Liver (tissue), 3 donors: ENCODE measurements around the gene SYCP2L.

ENCODE experiments used
- EGR1 ChIP-seq, 2 donors: IDR thresholded peaks; 2 replicates each; pipeline ENCODE4 v1.6.1; 2016 to 2018; ENCODE audit warnings: antibody characterized with exemption in 2 of 2, low read depth in 2 of 2
- FOXA1 ChIP-seq: IDR thresholded peaks from 2 replicates; pipeline ENCODE4 v1.6.1; 2016; ENCODE audit warnings: antibody characterized with exemption
- GABPA ChIP-seq, 2 donors: IDR thresholded peaks in 1 of 2; conservative IDR thresholded peaks in 1 of 2; 2 replicates each; pipeline ENCODE4 v1.6.1; 2016; ENCODE audit warnings: antibody characterized with exemption in 2 of 2, mild to moderate bottlenecking in 1 of 2, moderate library complexity in 1 of 2
- HNF4A ChIP-seq, 2 donors: conservative IDR thresholded peaks; 2 replicates each; pipeline ENCODE4 v1.6.1; 2016; ENCODE audit warnings: antibody characterized with exemption in 2 of 2, mild to moderate bottlenecking in 2 of 2
- JUND ChIP-seq, 2 donors: IDR thresholded peaks; 2 replicates each; pipeline ENCODE4 v1.6.1; 2016; ENCODE audit warnings: antibody characterized with exemption in 2 of 2
- RAD21 ChIP-seq, 2 donors: IDR thresholded peaks; 2 replicates each; pipeline ENCODE4 v1.6.1; 2016; ENCODE audit warnings: antibody characterized with exemption in 2 of 2, mild to moderate bottlenecking in 2 of 2
- YY1 ChIP-seq: IDR thresholded peaks from 2 replicates; pipeline ENCODE4 v1.6.1; 2016; ENCODE audit warnings: antibody characterized with exemption, mild to moderate bottlenecking
- TF ChIP-seq, protein P1 (sequence below): IDR thresholded peaks from 2 replicates; pipeline ENCODE4 v1.6.1; 2016; ENCODE audit warnings: antibody characterized with exemption
- TF ChIP-seq, protein P2 (sequence below): IDR thresholded peaks from 2 replicates; pipeline ENCODE4 v1.6.1; 2016; ENCODE audit warnings: antibody characterized with exemption, mild to moderate bottlenecking
- TF ChIP-seq, protein P3 (sequence below): fragments of 150-350 bp; IDR thresholded peaks from 2 replicates; pipeline ENCODE4 v1.5.1; 2017; ENCODE audit warnings: improper control_type of control experiment, low read depth, low read length; ENCODE audit not compliant: missing input control
- TF ChIP-seq, protein P4 (sequence below): IDR thresholded peaks from 2 replicates; pipeline ENCODE4 v1.6.1; 2016; ENCODE audit warnings: antibody characterized with exemption
- donor health status: healthy.
- donor health status: healthy.

DNA sequence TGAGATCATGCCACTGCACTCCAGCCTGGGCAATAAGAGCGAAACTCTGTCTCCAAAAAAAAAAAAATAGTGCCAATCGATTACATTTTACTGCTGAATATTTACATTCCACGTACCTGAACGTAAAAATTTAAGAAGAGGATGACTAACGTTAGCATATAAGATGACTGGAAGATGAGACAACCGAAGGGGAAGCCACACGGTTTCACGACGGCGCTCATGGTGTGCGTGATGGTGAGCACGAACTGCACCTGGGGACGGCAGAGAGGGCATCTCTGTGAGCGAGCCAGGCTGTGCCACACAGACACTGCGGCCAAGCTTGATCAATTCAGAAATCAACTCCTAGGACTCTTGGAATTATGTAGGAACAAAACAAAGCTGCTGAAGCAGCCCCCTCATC is 102.7 kb downstream of the SYCP2L start:
- TF ChIP-seq, protein P1, sequence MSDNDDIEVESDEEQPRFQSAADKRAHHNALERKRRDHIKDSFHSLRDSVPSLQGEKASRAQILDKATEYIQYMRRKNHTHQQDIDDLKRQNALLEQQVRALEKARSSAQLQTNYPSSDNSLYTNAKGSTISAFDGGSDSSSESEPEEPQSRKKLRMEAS = no peak
- TF ChIP-seq YY1 (no peak), FOXA1 (no peak), RAD21 (IDR thresholded peaks at IDR 0.05) (no peak), EGR1 (IDR thresholded peaks at IDR 0.05; ENCODE audit: low read depth in 2 of 2) (no peak), HNF4A (conservative IDR thresholded peaks at IDR 0.05) (no peak), GABPA (IDR thresholded peaks at IDR 0.05 in 1 of 2, conservative IDR thresholded peaks at IDR 0.05 in 1 of 2) (no peak), JUND (IDR thresholded peaks at IDR 0.05) (no peak)
- TF ChIP-seq, protein P2, sequence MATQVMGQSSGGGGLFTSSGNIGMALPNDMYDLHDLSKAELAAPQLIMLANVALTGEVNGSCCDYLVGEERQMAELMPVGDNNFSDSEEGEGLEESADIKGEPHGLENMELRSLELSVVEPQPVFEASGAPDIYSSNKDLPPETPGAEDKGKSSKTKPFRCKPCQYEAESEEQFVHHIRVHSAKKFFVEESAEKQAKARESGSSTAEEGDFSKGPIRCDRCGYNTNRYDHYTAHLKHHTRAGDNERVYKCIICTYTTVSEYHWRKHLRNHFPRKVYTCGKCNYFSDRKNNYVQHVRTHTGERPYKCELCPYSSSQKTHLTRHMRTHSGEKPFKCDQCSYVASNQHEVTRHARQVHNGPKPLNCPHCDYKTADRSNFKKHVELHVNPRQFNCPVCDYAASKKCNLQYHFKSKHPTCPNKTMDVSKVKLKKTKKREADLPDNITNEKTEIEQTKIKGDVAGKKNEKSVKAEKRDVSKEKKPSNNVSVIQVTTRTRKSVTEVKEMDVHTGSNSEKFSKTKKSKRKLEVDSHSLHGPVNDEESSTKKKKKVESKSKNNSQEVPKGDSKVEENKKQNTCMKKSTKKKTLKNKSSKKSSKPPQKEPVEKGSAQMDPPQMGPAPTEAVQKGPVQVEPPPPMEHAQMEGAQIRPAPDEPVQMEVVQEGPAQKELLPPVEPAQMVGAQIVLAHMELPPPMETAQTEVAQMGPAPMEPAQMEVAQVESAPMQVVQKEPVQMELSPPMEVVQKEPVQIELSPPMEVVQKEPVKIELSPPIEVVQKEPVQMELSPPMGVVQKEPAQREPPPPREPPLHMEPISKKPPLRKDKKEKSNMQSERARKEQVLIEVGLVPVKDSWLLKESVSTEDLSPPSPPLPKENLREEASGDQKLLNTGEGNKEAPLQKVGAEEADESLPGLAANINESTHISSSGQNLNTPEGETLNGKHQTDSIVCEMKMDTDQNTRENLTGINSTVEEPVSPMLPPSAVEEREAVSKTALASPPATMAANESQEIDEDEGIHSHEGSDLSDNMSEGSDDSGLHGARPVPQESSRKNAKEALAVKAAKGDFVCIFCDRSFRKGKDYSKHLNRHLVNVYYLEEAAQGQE = no peak
- TF ChIP-seq, protein P3, sequence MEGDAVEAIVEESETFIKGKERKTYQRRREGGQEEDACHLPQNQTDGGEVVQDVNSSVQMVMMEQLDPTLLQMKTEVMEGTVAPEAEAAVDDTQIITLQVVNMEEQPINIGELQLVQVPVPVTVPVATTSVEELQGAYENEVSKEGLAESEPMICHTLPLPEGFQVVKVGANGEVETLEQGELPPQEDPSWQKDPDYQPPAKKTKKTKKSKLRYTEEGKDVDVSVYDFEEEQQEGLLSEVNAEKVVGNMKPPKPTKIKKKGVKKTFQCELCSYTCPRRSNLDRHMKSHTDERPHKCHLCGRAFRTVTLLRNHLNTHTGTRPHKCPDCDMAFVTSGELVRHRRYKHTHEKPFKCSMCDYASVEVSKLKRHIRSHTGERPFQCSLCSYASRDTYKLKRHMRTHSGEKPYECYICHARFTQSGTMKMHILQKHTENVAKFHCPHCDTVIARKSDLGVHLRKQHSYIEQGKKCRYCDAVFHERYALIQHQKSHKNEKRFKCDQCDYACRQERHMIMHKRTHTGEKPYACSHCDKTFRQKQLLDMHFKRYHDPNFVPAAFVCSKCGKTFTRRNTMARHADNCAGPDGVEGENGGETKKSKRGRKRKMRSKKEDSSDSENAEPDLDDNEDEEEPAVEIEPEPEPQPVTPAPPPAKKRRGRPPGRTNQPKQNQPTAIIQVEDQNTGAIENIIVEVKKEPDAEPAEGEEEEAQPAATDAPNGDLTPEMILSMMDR = no peak
- TF ChIP-seq, protein P4, sequence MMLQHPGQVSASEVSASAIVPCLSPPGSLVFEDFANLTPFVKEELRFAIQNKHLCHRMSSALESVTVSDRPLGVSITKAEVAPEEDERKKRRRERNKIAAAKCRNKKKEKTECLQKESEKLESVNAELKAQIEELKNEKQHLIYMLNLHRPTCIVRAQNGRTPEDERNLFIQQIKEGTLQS = no peak
